GM18526 (cell line): ENCODE data around the gene JMJD7.

Source experiments
- POLR2A ChIP-seq: IDR thresholded peaks from 3 replicates; pipeline ENCODE4 v1.6.1; 2011; ENCODE audit not compliant: insufficient read length; ENCODE audit errors: extremely low read depth

JMJD7 gene

DNA sequence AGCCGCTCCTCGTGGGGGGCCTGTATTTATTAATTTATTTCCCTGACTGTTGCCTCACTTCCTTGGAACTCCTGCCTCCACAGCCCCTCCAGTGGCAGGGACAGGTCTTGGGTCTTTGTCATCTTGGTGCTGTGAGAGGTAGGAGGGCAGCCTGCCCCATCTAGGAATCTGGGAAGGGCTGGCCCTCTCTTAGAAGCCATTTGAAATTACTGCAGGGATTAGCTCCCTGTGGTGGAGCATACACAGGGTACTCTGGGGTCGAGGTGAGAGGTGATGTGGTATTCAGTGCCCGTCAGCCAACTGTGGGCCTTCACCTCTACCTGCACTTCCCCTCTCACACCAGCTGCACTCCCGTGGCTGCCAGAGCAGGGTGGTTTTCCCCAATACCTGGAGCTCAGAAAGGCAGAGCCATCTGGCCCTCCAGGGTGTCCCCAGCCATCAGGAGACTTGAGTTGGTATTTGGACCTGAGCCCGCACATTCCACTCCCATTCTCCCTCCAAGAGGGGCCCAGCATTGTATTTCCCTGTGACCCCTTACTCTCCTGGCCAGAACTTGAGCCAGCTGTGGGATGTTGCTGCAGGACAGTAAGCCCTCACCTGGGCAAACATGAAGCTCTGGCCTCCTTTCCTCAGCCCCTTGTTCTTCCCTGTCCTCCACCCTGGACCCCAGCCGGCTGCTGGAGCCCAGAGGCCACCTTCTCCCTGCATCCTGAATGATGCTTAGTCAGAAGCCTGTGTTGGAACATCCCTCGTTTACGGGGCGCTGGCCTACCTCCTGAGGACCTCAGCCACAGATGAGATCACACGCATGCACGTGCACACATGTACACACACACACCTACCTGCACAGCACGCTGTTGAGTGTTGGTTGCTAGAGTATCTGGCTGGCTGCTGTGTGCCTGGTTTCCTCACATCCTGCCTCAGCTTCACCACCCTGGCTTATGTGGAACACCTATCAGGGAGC is 2.0 kb upstream of the JMJD7 start:
- no peak for TF ChIP-seq POLR2A

DNA sequence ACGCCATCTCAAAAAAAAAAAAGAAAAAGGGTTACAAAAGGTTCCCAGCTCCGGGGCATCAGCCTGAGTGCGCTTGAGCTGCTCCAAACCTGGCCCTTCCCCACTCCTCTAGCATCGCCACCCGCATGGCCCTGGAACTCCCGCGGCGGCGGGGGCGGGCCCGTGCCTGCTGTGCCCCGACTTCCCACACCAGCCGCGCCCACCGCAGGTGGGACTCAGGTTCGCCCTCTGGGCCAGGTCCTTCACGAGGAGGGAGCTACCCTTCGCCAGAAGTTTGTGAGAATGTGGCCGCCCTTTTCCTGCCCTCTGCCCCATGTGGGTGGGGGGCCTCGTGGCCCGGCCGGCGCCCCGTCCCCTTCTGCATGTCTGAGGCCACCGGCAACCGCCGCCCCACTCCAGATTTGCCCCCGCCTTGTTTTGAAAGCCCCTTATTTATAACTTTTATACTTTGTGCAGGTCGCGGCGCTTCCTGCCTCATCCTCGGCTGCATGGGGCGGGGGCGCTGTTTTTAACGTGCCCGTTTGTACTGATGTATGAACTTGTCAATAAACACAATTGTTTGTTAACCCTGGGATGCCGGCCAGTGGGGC is 507 bp upstream of the JMJD7 start:
- no peak for TF ChIP-seq POLR2A

- TF ChIP-seq POLR2A = no peak
These were observed 882 bp downstream of the JMJD7 start for GRCh38 chr15:41828807-41829141.

- no peak for TF ChIP-seq POLR2A
These were observed 2.2 kb downstream of the JMJD7 start for GRCh38 chr15:41829959-41830646.

DNA sequence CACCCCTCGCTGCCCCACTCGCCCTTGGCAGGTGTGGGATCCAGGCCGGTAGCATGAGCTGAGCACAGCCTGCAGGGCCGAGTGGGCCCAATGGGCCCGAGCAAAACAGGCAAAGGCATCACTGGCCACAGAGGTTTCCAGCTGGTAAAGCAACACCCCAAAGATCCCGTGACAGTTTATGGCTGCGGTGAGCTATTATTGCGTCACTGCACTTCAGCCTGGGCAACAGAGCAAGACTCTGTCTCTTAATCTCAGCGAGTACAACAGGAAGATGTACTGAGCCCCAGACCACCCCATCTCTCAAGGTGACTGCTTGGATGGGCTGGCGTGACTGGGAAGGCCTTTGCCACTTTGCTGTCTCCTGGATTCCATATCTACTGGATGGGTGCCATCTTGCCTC is 4.3 kb downstream of the JMJD7 start:
- TF ChIP-seq POLR2A = no peak

DNA sequence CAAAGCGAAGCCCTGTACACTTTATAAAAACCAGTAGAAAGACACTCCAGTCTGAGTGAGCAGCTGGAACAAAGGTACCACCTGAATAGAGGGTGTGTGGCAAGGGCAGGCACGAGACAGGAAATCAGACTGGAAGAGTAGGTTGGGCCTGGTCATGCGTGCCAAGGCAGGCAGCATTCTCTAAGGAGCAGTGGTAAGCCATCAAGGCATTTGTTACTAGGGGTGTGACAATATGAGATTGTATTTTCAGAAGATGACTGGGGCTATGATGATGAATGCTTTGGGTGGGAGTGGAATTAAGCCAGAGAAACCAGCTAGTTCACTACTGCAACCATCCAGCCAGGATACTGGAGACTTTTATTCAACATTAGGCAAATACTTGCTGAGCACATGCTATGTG is 5.0 kb downstream of the JMJD7 start:
- TF ChIP-seq POLR2A = no peak

DNA sequence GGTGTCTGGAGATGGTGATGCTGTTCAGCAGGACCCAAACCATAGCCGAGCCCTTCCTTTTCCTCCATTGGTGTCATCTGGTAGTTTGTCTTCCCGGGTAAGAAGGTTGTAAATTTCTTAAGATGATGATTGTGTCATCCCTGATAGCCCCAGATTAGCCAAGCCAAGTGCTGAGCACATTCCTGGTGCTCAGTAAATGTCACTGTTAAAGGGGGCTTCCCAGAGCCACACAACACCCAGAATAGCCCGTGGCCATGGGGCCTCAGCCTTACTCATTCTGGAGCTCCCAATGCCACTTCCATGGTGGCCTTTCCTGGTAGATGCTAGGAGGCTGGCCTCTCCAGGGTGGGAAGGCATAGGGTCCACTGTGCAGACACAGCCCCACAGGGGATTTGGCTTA is 6.2 kb downstream of the JMJD7 start:
- no peak for TF ChIP-seq POLR2A

DNA sequence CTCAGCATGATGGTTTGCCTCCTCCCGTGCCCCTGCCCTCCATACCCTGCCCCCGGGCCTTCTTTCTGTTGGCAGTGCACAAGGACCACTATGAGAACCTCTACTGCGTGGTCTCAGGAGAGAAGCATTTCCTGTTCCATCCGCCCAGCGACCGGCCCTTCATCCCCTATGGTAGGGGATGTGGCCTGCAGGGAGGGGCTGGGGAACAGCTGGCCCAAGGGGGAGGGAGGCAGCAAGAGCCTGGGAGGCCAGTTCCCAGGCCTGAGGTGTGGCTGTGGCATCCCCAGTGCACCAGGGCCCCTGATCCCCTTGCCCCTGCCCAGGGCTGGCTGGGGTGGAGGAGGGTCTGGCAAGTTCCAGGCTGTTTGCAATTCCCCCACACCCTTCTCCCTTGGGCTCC is 8.2 kb downstream of the JMJD7 start:
- TF ChIP-seq POLR2A = no peak

GRCh38 chr15:41836713-41837454 is 9.0 kb downstream of the JMJD7 start:
- TF ChIP-seq POLR2A = no peak

DNA sequence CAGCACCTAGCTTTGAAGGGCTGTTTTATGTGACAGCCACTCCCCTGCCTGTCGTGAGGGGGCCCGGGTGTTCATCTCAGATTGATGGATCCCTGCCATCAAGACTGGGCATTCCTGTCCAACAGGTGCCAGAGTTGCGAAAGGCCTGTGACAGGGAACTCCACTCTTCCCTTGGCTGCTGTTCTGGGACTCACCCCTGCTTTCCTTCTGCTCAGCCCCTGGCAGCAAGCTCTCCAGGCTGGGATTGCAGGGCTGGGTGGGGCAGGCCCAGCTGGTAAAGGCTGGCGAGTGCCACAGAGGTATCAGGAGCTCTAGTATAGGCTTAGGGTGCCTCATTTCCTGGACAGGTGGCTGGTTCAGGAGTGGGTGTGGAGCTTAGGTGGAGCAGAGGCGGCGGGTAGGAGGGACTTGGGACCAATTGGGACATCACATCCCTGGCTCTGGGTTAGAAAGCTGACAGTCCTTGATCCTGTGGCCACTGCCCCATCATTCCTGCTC is 10.6 kb downstream of the JMJD7 start, which contains the start of gene PLA2G4B:
Gene PLA2G4B (plus strand): TSS at position 448 of the 498 bp plus-strand sequence. CDS start 67 bp downstream, outside the sequence.
- TF ChIP-seq POLR2A = no peak

GRCh38 chr15:41839781-41840491 is 12.0 kb downstream of the JMJD7 start:
- no peak for TF ChIP-seq POLR2A

DNA sequence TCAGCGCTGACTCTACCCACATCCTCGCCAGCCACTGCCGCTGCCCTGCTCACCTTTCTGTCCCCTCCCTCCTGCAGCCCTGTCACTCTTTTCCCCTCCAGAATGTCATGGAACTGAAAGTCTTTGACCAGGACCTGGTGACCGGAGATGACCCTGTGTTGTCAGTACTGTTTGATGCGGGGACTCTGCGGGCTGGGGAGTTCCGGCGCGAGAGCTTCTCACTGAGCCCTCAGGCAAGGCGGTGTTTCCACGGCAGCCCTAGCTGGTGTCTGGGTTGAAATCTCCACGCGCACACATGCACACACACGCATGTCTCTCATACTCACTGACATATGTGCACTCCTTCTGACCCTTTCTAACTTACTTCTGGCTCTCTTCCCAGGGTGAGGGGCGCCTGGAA is 12.8 kb downstream of the JMJD7 start:
- no peak for TF ChIP-seq POLR2A

GRCh38 chr15:41841131-41841530 is 13.2 kb downstream of the JMJD7 start:
- TF ChIP-seq POLR2A = no peak

DNA sequence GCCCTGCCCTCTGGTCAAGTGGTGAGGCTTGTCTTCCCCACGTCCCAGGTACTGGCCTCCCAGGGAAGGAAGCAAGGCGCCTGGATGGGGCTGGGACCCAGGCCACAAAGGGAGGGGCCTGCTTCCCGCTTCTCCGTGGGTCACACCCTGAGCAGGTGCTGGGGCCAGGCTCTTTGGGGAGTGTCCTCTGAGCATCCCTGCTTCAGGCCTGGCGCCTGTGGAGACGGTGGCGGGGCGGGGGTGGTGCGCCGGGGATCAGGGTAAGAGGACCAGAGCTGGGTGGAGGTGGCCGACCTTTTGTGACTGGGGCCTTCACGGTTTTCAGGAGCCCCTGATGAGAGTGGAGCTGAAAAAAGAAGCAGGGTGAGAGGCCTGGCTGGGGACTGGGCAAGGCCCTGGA is 14.3 kb downstream of the JMJD7 start:
- no peak for TF ChIP-seq POLR2A
